Stimulated activated naive B cell treated with anti-CD40 and anti-IgM and Interleukin-4, amounts not matched to agents 10 μg/mL and 1 μg/mL and 100 μg/mL, for 72 hours (primary cell): ENCODE results near the gene KLHL9.
A peak's percentile ranks its signal among the peaks of the same experiment; 100 is the strongest.
"Not testable (repeated sequence)": the region's sequence is repeated elsewhere in the genome, so short reads cannot be mapped to it uniquely, and the experiment has no call there.

Experiments used
- ATAC-seq, 2 donors: fragments of 150-1000 bp; cut with Tn5 transposase; replicated peaks; 2 replicates each; pipeline ENCODE4 v1.10.0; 2021; ENCODE audit warnings: moderate library complexity in 1 of 2
- DNase-seq: peaks from one replicate; pipeline ENCODE4 v3.0.0; 2021
- H3K27ac Mint-ChIP-seq: one replicate; pipeline ENCODE4 v1.8.0; 2022; ENCODE audit warnings: mild to moderate bottlenecking, mixed read lengths
- H3K27me3 Mint-ChIP-seq, 2 donors: one replicate each; pipeline ENCODE4 v1.8.0; 2022; ENCODE audit warnings: mixed read lengths in 2 of 2
- H3K36me3 Mint-ChIP-seq, 2 donors: one replicate each; pipeline ENCODE4 v1.8.0; 2022; ENCODE audit warnings: mixed read lengths in 2 of 2, mild to moderate bottlenecking in 1 of 2
- H3K4me1 Mint-ChIP-seq, 2 donors: one replicate each; pipeline ENCODE4 v1.8.0; 2022; ENCODE audit warnings: mixed read lengths in 2 of 2, mild to moderate bottlenecking in 1 of 2
- H3K4me3 Mint-ChIP-seq, 2 donors: one replicate each; pipeline ENCODE4 v1.8.0; 2022; ENCODE audit warnings: mild to moderate bottlenecking in 2 of 2, mixed read lengths in 2 of 2, moderate library complexity in 1 of 2
- H3K9me3 Mint-ChIP-seq, 2 donors: one replicate each; pipeline ENCODE4 v1.8.0; 2022; ENCODE audit warnings: mixed read lengths in 2 of 2, mild to moderate bottlenecking in 1 of 2

The KLHL9 gene, protein sequence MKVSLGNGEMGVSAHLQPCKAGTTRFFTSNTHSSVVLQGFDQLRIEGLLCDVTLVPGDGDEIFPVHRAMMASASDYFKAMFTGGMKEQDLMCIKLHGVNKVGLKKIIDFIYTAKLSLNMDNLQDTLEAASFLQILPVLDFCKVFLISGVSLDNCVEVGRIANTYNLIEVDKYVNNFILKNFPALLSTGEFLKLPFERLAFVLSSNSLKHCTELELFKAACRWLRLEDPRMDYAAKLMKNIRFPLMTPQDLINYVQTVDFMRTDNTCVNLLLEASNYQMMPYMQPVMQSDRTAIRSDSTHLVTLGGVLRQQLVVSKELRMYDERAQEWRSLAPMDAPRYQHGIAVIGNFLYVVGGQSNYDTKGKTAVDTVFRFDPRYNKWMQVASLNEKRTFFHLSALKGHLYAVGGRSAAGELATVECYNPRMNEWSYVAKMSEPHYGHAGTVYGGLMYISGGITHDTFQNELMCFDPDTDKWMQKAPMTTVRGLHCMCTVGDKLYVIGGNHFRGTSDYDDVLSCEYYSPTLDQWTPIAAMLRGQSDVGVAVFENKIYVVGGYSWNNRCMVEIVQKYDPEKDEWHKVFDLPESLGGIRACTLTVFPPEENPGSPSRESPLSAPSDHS

DNA sequence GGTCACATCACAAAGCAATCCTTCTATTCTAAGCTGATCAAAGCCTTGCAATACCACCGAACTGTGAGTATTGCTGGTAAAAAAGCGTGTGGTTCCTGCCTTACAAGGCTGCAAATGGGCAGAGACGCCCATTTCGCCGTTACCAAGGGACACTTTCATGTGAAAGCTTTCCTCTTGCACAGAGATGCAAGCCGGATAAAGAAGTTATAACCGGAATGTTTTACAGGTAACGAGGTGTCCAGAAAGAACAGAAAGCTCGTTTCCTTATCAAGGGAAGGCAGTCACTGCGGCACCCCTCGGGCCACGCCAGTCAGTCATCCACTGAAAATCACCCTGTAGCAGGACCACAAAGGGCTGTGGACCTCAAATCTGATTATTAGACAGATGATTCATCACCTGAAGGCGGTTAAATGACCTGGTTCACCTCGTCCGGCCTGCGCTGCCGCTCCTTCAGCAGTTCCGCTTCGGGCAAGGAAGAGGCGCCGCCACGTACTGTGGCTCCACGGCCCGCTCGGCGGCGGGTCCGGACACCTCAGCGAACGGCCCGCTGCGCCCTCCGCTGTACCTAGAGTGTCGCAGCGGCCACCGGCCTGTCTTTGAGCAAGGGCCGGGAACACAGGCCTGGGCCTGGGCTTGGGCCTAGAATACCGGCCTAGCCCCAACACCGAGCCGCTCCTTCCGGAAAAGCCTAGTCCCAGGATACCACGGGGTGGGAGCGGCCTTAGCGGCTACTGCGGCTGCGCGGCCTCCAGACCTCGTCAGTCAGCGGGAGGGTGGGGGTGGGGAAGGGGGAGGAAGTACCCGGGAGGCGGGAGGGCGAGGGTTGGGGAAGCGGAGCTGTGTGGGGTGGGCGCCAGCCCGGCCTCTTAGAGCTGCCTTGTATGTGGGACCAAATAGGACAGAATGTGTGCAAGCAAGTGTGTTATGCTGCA lies at the start of gene KLHL9:
Gene KLHL9, minus strand, starts transcription at position 704 of the 932 bp plus-strand sequence. Its CDS starts 545 bp downstream, at position 159.
- ATAC-seq (peak; percentile 93 to 94), DNase-seq (peak; percentile 80)
- H3K4me3 Mint-ChIP-seq = peak within 1 kb of the TSS; percentile 86 to 88
- peaks cover 3 to 21% of the 10 kb centered on the region in 2 donors for H3K36me3 Mint-ChIP-seq
- peak within 1 kb of the TSS; percentile 93 for H3K27ac Mint-ChIP-seq
- H3K4me1 Mint-ChIP-seq = peaks cover 21 to 39% of the 10 kb centered on the region in 2 donors
- H3K9me3 Mint-ChIP-seq = no peaks in the 10 kb centered on the region
- peaks cover 8 to 18% of the 10 kb centered on the region in 2 donors for H3K27me3 Mint-ChIP-seq

DNA sequence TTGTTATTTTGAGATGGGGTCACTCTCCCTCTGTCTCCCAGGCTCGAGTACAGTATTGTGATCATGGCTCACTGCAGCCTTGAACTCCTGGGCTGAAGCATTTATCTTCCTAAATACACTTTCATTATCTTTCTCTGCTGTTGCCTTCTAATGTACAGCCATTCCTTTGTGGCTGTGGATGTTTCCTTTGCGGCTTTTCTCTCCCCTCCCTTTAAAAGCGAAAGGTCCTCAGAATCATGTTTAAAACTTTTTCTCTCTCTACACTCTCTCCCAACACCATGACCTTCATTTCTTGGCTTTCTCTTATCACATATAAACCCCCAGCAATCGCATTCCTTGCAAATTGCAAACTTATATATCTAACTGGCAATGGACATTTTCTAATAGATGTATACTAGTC lies 48.4 kb upstream of the KLHL9 start:
- H3K36me3 Mint-ChIP-seq = no peaks in the 10 kb centered on the region
- DNase-seq (no peak), ATAC-seq (no peak)
- H3K4me3 Mint-ChIP-seq = no peak overlapping the region
- no peak overlapping the region for H3K27ac Mint-ChIP-seq
- H3K4me1 Mint-ChIP-seq = peaks cover 19 to 26% of the 10 kb centered on the region in 2 donors
- peaks cover 28 to 46% of the 10 kb centered on the region in 2 donors for H3K27me3 Mint-ChIP-seq
- no peaks in the 10 kb centered on the region for H3K9me3 Mint-ChIP-seq

DNA sequence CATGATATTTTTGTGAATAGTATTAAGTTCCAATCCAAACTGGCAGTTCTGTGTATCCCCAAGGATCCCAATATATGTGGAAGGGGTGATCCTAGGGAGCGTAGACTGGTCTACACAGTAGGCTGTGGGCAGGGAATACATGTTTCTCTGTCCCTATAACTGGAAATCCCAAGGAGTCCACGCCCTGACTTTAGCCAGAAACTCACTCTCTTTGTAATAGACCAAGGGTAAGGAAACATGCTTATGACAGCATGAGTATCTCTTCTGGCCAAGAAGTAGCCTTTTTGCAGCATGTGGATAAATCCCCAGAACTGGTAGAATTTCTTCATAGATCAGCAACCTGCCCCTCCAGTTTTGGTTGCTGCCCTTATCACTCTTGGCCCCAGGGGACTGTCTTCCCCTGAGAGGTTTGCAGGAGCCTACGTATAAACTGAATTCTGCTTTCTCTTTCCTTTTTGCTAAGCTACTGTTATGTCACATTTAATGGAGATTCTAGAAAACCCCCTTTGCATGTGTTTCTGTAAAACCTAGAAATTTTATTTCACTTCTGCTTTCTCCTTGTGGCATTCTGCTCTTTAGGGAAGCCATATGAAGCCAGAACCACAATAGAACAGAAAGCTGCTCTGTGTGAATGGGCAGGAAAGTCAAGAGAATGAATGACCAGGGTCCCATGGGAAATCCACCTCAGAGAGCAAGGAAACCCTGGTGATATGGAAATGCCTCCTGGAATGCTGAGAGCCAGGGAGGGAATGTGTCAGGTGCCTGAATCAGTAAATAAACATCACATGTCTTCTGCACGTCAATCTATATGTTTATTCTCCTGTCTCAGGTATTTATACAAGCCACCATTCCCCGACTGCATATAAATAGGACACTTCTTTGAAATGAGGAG lies 46.5 kb upstream of the KLHL9 start:
- Mint-ChIP-seq H3K4me1 (peaks cover 19 to 26% of the 10 kb centered on the region in 2 donors), H3K36me3 (no peaks in the 10 kb centered on the region), H3K27ac (peak overlapping the region; percentile 38), H3K27me3 (peaks cover 28 to 40% of the 10 kb centered on the region in 2 donors), H3K9me3 (no peaks in the 10 kb centered on the region), H3K4me3 (peak overlapping the region in 1 of 2 donors; percentile 31)
- ATAC-seq = peak; percentile 95
- DNase-seq = peak; percentile 59

DNA sequence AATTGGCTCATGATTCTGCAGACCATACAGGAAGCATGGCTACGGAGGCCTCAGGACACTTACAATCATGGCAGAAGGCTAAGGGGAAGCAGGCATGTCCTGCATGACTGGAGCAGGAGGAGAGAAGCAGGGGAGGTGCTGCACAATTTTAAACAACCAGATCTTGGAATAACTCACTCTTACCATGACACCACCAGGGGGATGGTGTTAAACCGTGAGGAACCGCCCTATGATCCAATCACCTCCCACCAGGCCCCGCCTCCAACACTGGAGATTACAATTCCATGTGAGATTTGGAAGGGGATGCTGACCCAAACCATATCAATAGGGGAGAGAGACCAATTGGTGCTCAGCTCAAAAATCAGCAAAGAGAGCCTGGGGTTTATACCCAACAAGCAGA lies 36.3 kb upstream of the KLHL9 start:
- ATAC-seq, H3K36me3 Mint-ChIP-seq, H3K4me3 Mint-ChIP-seq, H3K4me1 Mint-ChIP-seq, DNase-seq, H3K9me3 Mint-ChIP-seq, H3K27ac Mint-ChIP-seq: not testable (repeated sequence)
- H3K27me3 Mint-ChIP-seq = peaks cover 36 to 44% of the 10 kb centered on the region in 2 donors

DNA sequence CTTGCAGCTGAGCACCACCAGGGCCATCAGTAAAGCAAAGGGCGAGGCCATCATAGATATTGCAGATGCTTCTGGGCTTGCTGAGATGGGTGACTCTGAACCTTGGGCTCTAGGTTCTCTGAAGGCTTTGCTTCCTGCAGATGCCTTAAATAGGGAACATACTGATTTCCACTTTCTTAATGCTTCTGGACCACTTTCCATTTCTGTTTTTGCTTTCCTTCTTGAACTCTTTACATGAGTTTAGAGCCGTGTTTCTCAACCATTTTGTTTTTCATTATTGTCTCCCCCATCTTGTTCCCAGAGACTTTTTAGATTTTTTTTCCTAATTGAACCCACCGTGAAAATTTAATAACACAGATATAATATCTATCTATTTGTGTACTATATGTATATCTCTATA lies 32.8 kb upstream of the KLHL9 start, which contains the start of gene IFNA13:
Gene IFNA13, minus strand, starts transcription at position 101 of the 400 bp plus-strand sequence. Its CDS starts 47 bp downstream, at position 54.
- peaks cover 50 to 51% of the 10 kb centered on the region in 2 donors for H3K27me3 Mint-ChIP-seq

DNA sequence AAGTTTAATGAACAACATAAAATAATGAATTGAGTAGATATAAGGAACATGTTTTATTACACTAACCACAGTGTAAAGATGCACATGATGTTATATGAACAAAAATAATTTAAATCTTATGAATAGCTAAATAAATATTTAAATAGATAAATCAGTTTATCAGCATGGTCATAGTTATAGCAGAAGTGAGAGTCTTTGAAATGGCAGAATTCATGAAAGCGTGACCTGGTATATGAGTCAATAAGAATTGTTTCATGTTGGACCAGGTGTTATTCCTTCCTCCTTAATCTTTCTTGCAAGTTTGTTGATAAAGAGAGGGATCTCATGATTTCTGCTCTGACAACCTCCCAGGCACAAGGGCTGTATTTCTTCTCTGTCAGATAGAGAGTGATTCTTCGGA lies 32.0 kb upstream of the KLHL9 start:
- DNase-seq, H3K36me3 Mint-ChIP-seq, H3K27ac Mint-ChIP-seq, H3K9me3 Mint-ChIP-seq, H3K4me3 Mint-ChIP-seq, H3K4me1 Mint-ChIP-seq: not testable (repeated sequence)
- H3K27me3 Mint-ChIP-seq = peaks cover 49 to 54% of the 10 kb centered on the region in 2 donors
- ATAC-seq = peak; percentile 96 to 99

More for the DNA sequence above, 32.8 kb upstream of the KLHL9 start, which contains the start of gene IFNA13:
- H3K36me3 Mint-ChIP-seq = no peaks in the 10 kb centered on the region
- H3K27ac Mint-ChIP-seq = no peak within 1 kb of the TSS
- no peak within 1 kb of the TSS for H3K4me3 Mint-ChIP-seq
- H3K9me3 Mint-ChIP-seq = no peaks in the 10 kb centered on the region
- peaks cover 3 to 6% of the 10 kb centered on the region in 2 donors for H3K4me1 Mint-ChIP-seq
- ATAC-seq (no peak), DNase-seq (no peak)

DNA sequence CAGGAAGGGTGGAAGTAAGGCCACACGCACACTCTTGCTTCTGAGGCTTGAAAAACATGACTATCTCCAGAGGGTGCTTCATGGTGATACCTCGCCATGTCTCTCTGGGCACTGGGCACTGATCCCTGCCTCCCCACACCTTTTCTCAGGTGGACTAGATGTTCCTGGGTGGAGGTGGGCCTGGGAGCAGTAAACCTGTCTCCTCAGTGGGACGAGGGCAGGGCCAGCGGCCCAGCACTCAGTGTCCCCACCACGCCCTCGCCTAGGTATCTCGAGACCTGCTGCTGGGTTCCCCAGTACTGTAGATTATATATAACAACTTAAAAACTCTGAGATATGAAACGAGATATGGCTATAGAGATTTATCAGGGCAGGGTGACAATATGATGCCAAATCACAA lies 27.1 kb upstream of the KLHL9 start:
- no peak for ATAC-seq
- no peaks in the 10 kb centered on the region for H3K9me3 Mint-ChIP-seq
- H3K27ac Mint-ChIP-seq = no peak overlapping the region
- H3K27me3 Mint-ChIP-seq = peaks cover 26 to 40% of the 10 kb centered on the region in 2 donors
- no peak for DNase-seq
- no peaks in the 10 kb centered on the region for H3K36me3 Mint-ChIP-seq
- H3K4me1 Mint-ChIP-seq = peaks cover 11 to 14% of the 10 kb centered on the region in 2 donors
- no peak overlapping the region for H3K4me3 Mint-ChIP-seq

DNA sequence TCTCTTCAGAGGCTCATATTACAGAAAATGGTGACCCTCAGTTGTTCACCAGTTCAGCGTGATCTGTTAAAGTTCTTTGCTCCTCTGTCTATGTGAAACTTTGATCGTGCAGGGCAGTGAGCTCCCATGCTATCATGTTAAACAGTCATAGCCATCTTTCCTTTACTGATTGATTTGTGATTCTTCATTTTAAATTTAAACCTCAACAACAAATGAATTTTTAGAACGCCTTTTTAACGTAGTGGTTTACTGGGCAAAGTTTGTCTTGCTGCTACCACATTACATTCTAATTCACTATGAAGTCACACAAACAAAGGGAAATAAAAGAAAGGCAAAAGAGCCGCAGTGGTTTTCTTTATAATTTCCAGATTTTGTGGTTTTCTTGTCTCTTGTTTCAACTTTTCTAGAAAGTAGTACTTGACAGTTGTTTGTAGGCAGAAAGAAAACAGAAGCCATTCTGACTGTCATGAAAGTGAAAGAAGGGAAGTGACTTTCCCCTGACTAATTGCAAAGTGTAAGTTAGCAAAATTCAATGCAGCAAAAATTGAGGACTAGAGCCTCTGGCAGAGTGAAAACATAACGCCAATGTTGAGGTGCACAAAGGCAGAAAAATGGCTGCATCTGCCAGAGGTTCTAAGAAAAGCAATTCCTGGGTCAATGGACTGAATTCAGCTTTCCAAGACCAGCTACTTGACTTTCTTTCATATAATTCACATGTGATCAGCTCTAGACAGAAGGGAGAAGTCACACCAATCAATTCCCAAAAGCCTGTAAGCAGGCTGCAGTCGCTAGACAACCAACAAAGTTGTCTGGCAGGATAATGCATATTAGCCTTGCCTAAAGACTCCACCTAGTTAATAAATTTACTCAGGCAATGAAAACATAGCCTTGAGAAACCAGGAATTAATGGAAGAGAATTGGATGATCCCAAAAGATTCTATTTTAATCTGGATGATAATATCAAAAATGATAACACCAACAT lies 22.6 kb upstream of the KLHL9 start:
- H3K4me3 Mint-ChIP-seq = no peak overlapping the region
- H3K27me3 Mint-ChIP-seq = peaks cover 7 to 24% of the 10 kb centered on the region in 2 donors
- ATAC-seq (peak; percentile 83 to 92), DNase-seq (no peak)
- H3K4me1 Mint-ChIP-seq = peaks cover 8 to 12% of the 10 kb centered on the region in 2 donors
- peaks cover 4 to 5% of the 10 kb centered on the region in 2 donors for H3K9me3 Mint-ChIP-seq
- peaks cover 4 to 5% of the 10 kb centered on the region in 2 donors for H3K36me3 Mint-ChIP-seq
- H3K27ac Mint-ChIP-seq = peak overlapping the region; percentile 14

DNA sequence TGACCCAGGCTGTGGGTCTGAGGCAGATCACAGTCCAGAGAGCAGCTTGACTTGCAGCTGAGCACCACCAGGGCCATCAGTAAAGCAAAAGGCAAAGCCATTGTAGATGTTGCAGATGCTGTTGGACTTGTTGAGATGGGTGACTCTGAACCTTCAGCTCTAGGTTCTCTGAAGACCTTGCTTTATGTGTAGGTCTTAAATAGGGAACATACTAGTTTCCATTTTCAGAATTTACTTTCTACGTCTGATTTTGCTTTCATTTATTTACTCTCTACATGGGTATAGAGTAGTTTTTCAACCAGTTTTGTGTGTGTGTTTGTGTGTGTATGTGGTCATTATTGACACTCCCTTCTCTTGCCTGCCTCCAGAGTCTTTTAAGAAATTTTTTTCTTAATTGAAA lies 15.6 kb upstream of the KLHL9 start, which contains the start of gene IFNA6:
Gene IFNA6, minus strand, starts transcription at position 101 of the 400 bp plus-strand sequence. Its CDS starts 0 bp downstream, at position 101.
- DNase-seq (no peak), ATAC-seq (no peak)
- peaks cover 4 to 5% of the 10 kb centered on the region in 2 donors for H3K36me3 Mint-ChIP-seq
- H3K4me3 Mint-ChIP-seq = no peak within 1 kb of the TSS
- H3K4me1 Mint-ChIP-seq = no peaks in the 10 kb centered on the region
- peaks cover 35 to 55% of the 10 kb centered on the region in 2 donors for H3K27me3 Mint-ChIP-seq
- H3K9me3 Mint-ChIP-seq = peaks cover 5 to 6% of the 10 kb centered on the region in 2 donors
- H3K27ac Mint-ChIP-seq = no peak within 1 kb of the TSS

DNA sequence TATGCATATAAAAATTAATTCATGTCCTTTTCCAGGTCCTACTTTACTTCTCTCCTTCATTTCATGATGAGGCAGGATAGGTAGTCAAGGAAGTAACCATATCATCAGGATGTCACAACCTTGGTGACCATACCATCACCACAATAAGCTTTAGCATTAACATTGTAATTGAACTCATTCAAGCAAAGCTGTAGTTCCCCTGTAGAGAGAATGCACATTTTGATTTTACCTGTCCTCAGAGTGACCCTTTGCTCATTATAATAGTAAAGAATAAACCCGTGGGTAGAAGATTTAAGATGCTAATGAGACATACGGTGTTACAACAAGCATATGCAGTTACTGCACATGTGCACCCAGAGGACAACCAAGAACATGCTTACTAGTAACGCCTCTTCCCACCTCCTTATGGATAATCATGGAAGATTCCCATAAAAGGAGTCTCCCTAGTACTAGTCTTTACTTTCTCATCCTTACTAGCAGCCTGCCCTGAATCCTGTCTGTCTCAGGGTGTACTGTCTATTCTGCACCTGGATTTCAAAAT lies 13.3 kb upstream of the KLHL9 start:
- Mint-ChIP-seq H3K27me3 (peaks cover 44 to 60% of the 10 kb centered on the region in 2 donors), H3K36me3 (no peaks in the 10 kb centered on the region), H3K9me3 (peaks cover 0 to 2% of the 10 kb centered on the region in 2 donors), H3K4me3 (no peak overlapping the region), H3K4me1 (peaks cover 0 to 4% of the 10 kb centered on the region in 2 donors), H3K27ac (no peak overlapping the region)
- DNase-seq = no peak
- ATAC-seq = no peak

DNA sequence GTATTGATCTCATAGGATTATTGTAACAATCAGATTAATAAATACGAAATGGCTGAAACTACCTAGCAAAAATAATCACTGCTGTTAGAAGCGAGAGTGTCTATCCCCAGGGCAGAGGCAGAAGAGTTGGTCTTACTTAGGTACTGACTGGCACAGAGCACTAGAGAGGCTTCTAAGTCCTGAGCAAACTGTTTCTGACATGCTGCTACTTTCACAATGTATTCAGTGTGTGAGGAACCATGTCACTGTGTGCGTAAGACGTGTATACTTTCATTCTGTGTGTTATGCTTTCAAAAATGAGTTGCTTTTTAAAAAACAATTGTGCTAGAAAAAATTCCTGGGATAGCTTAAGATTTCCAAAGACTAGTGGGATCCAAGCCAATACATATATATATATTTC lies 5.5 kb upstream of the KLHL9 start:
- no peaks in the 10 kb centered on the region for H3K9me3 Mint-ChIP-seq
- no peak for ATAC-seq
- no peak overlapping the region for H3K4me3 Mint-ChIP-seq
- no peak for DNase-seq
- peaks cover 45 to 63% of the 10 kb centered on the region in 2 donors for H3K27me3 Mint-ChIP-seq
- H3K27ac Mint-ChIP-seq = no peak overlapping the region
- no peaks in the 10 kb centered on the region for H3K36me3 Mint-ChIP-seq
- peaks cover 0 to 4% of the 10 kb centered on the region in 2 donors for H3K4me1 Mint-ChIP-seq

DNA sequence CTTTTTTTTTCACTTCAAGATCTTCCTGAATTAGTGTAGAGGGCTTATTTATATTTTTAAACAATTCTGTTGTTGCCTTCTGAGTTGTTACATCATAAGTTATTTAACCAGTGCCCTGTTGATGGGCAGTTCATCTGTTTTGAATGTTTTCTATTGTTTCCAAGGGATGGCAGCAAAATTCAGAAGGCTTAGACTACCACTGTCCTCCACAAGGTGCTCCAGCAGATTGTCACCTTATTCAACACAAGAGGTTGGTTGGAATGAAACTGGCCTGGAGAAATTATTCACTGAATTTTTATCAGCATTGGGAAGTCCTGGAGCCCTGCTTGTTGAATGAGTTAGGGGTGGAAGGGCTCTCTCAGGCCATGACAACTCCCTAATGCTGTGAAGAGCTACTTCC lies 1.3 kb upstream of the KLHL9 start:
- Mint-ChIP-seq H3K9me3 (no peaks in the 10 kb centered on the region), H3K27ac (no peak overlapping the region), H3K4me1 (peaks cover 16 to 28% of the 10 kb centered on the region in 2 donors), H3K4me3 (peak overlapping the region; percentile 16 to 17), H3K36me3 (peaks cover 0 to 15% of the 10 kb centered on the region in 2 donors), H3K27me3 (peaks cover 16 to 23% of the 10 kb centered on the region in 2 donors)
- DNase-seq = no peak
- no peak for ATAC-seq
